Type B pancreatic cell (in vitro differentiated cells): Measurements from ENCODE around the gene DAB1. TPM values are rescaled to one million over a fixed set of nuclear protein-coding genes. Genes with fewer than 3 reads are reported as not detected.

ENCODE experiments used
- DNase-seq: peaks from one replicate; pipeline ENCODE4 v3.0.0; 2021; ENCODE audit warnings: mixed read lengths; ENCODE audit not compliant: unreplicated experiment; ENCODE audit errors: extremely low spot score
- H3K27ac Mint-ChIP-seq: 2 replicates; pipeline ENCODE4 v1.8.0; 2021; ENCODE audit warnings: mild to moderate bottlenecking, mixed read lengths
- H3K27me3 Mint-ChIP-seq: 2 replicates; pipeline ENCODE4 v1.8.0; 2021; ENCODE audit warnings: mixed read lengths
- H3K36me3 Mint-ChIP-seq: 2 replicates; pipeline ENCODE4 v1.8.0; 2021; ENCODE audit warnings: mixed read lengths
- H3K4me1 Mint-ChIP-seq: one replicate; pipeline ENCODE4 v1.8.0; 2021; ENCODE audit warnings: mixed read lengths; ENCODE audit not compliant: unreplicated experiment
- H3K4me3 Mint-ChIP-seq: 2 replicates; pipeline ENCODE4 v1.8.0; 2021; ENCODE audit warnings: mild to moderate bottlenecking, mixed read lengths
- H3K9me3 Mint-ChIP-seq: 2 replicates; pipeline ENCODE4 v1.8.0; 2021; ENCODE audit warnings: mixed read lengths
- CTCF ChIP-seq: fragments of 200-600 bp; sonication (generic); conservative IDR thresholded peaks from 2 replicates; pipeline ENCODE4 v1.5.0; 2021; ENCODE audit warnings: antibody characterized with exemption, mild to moderate bottlenecking
- total RNA-seq: library from RNA; stranded (reverse); gene quantifications from 2 replicates; pipeline ENCODE4 v1.2.1, GENCODE V29; 2021; ENCODE audit warnings: low replicate concordance

DAB1 gene
- total RNA-seq, 1 donor from 2014 or later, result 7.3 TPM

- no peak for DNase-seq
- TF ChIP-seq CTCF, result no peak
- H3K4me3 Mint-ChIP-seq, result no peak overlapping the region
- H3K36me3 Mint-ChIP-seq, result no peaks in the 10 kb centered on the region
- H3K27me3 Mint-ChIP-seq, result peaks cover 4% of the 10 kb centered on the region
- no peaks in the 10 kb centered on the region for H3K4me1 Mint-ChIP-seq
- H3K27ac Mint-ChIP-seq, result no peak overlapping the region
- H3K9me3 Mint-ChIP-seq, result no peaks in the 10 kb centered on the region
Observed at GRCh38 chr1:57146100-57146499, 277.8 kb downstream of the DAB1 start.

- DNase-seq, result no peak
- H3K4me1 Mint-ChIP-seq, result no peaks in the 10 kb centered on the region
- no peak for TF ChIP-seq CTCF
- H3K36me3 Mint-ChIP-seq, result no peaks in the 10 kb centered on the region
- H3K9me3 Mint-ChIP-seq, result no peaks in the 10 kb centered on the region
- peaks cover 10% of the 10 kb centered on the region for H3K27me3 Mint-ChIP-seq
- no peak overlapping the region for H3K4me3 Mint-ChIP-seq
- H3K27ac Mint-ChIP-seq, result no peak overlapping the region
Observed at GRCh38 chr1:57142999-57143398, 280.9 kb downstream of the DAB1 start.

GRCh38 chr1:57142169-57142568, 281.7 kb downstream of the DAB1 start:
- Mint-ChIP-seq H3K27ac (no peak overlapping the region), H3K4me1 (no peaks in the 10 kb centered on the region), H3K4me3 (no peak overlapping the region), H3K36me3 (no peaks in the 10 kb centered on the region), H3K9me3 (no peaks in the 10 kb centered on the region), H3K27me3 (peaks cover 13% of the 10 kb centered on the region)
- no peak for DNase-seq
- TF ChIP-seq CTCF, result no peak

- no peak overlapping the region for H3K4me3 Mint-ChIP-seq
- H3K4me1 Mint-ChIP-seq, result no peaks in the 10 kb centered on the region
- no peaks in the 10 kb centered on the region for H3K9me3 Mint-ChIP-seq
- no peak for TF ChIP-seq CTCF
- no peak overlapping the region for H3K27ac Mint-ChIP-seq
- H3K27me3 Mint-ChIP-seq, result peaks cover 19% of the 10 kb centered on the region
- H3K36me3 Mint-ChIP-seq, result no peaks in the 10 kb centered on the region
- no peak for DNase-seq
Observed at GRCh38 chr1:57138432-57139078, 285.3 kb downstream of the DAB1 start.

GRCh38 chr1:57137980-57138379, 285.9 kb downstream of the DAB1 start:
- Mint-ChIP-seq H3K4me3 (no peak overlapping the region), H3K36me3 (no peaks in the 10 kb centered on the region), H3K27ac (no peak overlapping the region), H3K27me3 (peaks cover 19% of the 10 kb centered on the region), H3K9me3 (no peaks in the 10 kb centered on the region), H3K4me1 (no peaks in the 10 kb centered on the region)
- no peak for TF ChIP-seq CTCF
- DNase-seq, result no peak

GRCh38 chr1:57134803-57135202, 289.1 kb downstream of the DAB1 start:
- no peaks in the 10 kb centered on the region for H3K4me1 Mint-ChIP-seq
- no peaks in the 10 kb centered on the region for H3K9me3 Mint-ChIP-seq
- no peak for TF ChIP-seq CTCF
- DNase-seq, result no peak
- H3K27me3 Mint-ChIP-seq, result peaks cover 14% of the 10 kb centered on the region
- no peaks in the 10 kb centered on the region for H3K36me3 Mint-ChIP-seq
- no peak overlapping the region for H3K27ac Mint-ChIP-seq
- no peak overlapping the region for H3K4me3 Mint-ChIP-seq
